Lung (tissue), 12 donors: ENCODE results near the gene SLC35D1. TPM values are rescaled to one million over a fixed set of nuclear protein-coding genes. Genes with fewer than 3 reads are reported as not detected.

Source experiments
- ATAC-seq: fragments of 200-7000 bp; cut with Tn5 transposase; one replicate; pipeline ENCODE4 v1.9.1; 2020; ENCODE audit warnings: moderate number of reproducible peaks; ENCODE audit not compliant: insufficient read depth, low FRiP score
- DNase-seq, 3 donors: peaks; one replicate each; pipeline ENCODE4 v3.0.0-alpha.2; 2013 to 2017
- H3K27ac ChIP-seq, 2 donors: one replicate each; pipeline ENCODE4 v1.5.1; 2013; ENCODE audit warnings: mild to moderate bottlenecking in 2 of 2, moderate library complexity in 2 of 2, control low read depth in 1 of 2, inconsistent platforms in 1 of 2, low read depth in 1 of 2, low read length in 1 of 2
- H3K27me3 ChIP-seq, 3 donors: one replicate each; pipeline ENCODE4 v1.5.1; 2013; ENCODE audit warnings: low read length in 2 of 3; ENCODE audit not compliant: control insufficient read depth in 3 of 3, insufficient read depth in 3 of 3
- H3K36me3 ChIP-seq, 4 donors: one replicate each; pipeline ENCODE4 v1.5.1; 2013; ENCODE audit warnings: low read length in 4 of 4, mild to moderate bottlenecking in 1 of 4, moderate library complexity in 1 of 4; ENCODE audit not compliant: control insufficient read depth in 4 of 4, insufficient read depth in 4 of 4
- H3K4me1 ChIP-seq, 5 donors: one replicate each; pipeline ENCODE4 v1.5.1; 2013; ENCODE audit warnings: low read length in 5 of 5, mild to moderate bottlenecking in 2 of 5, moderate library complexity in 1 of 5; ENCODE audit not compliant: control insufficient read depth in 5 of 5, insufficient read depth in 5 of 5
- H3K4me3 ChIP-seq: one replicate; pipeline ENCODE4 v1.5.1; 2013; ENCODE audit warnings: mild to moderate bottlenecking, control low read depth, moderate library complexity
- H3K9ac ChIP-seq, 2 donors: one replicate each; pipeline ENCODE4 v1.5.1; 2013; ENCODE audit warnings: low read length in 2 of 2, control low read depth in 1 of 2; ENCODE audit not compliant: insufficient read depth in 1 of 2
- H3K9me3 ChIP-seq, 4 donors: one replicate each; pipeline ENCODE4 v1.5.1; 2013; ENCODE audit warnings: low read length in 3 of 4, mild to moderate bottlenecking in 1 of 4, moderate library complexity in 1 of 4; ENCODE audit not compliant: control insufficient read depth in 4 of 4, insufficient read depth in 3 of 4
- WGBS, 2 donors: extraction: QIAGEN DNeasy Blood & Tissue Kit; methylation state at CpG; one replicate each; pipeline ENCODE4 v1.1.7; 2013; 5-methylcytosine and 5-hydroxymethylcytosine counted together
- polyA plus RNA-seq, 2 donors: library from polyadenylated mRNA; stranded (reverse); fragments of 200-250 nt; gene quantifications; one replicate each; pipeline ENCODE4 v1.2.1, GENCODE V29; 2013
- total RNA-seq, 2 donors: library from RNA; depleted of rRNA in 1 of 2; stranded (reverse); fragments of >200 nt in 1 of 2; gene quantifications; one replicate each; pipeline ENCODE4 v1.2.1, GENCODE V29; 2014 to 2021
- TF ChIP-seq, protein P1 (sequence below): IDR thresholded peaks from 2 replicates; pipeline ENCODE4 v1.5.1; 2012; ENCODE audit warnings: mild to moderate bottlenecking; ENCODE audit errors: control extremely low read depth, extremely low read depth
- donor health status: control.
- donor health status: control.
- donor health status: Bipolar disorder and iron deficiency.
- donor health status: healthy.
- donor health status: DM: yes; HTN: yes; CAD: no.

The SLC35D1 gene
- total and polyA plus RNA-seq, 4 donors, result 1.5 to 13.2 (median 5.7) TPM

GRCh38 chr1:66984491-66984890, 69.5 kb downstream of the SLC35D1 start:
- ATAC-seq (no peak), DNase-seq (no peak)
- TF ChIP-seq, protein P1, sequence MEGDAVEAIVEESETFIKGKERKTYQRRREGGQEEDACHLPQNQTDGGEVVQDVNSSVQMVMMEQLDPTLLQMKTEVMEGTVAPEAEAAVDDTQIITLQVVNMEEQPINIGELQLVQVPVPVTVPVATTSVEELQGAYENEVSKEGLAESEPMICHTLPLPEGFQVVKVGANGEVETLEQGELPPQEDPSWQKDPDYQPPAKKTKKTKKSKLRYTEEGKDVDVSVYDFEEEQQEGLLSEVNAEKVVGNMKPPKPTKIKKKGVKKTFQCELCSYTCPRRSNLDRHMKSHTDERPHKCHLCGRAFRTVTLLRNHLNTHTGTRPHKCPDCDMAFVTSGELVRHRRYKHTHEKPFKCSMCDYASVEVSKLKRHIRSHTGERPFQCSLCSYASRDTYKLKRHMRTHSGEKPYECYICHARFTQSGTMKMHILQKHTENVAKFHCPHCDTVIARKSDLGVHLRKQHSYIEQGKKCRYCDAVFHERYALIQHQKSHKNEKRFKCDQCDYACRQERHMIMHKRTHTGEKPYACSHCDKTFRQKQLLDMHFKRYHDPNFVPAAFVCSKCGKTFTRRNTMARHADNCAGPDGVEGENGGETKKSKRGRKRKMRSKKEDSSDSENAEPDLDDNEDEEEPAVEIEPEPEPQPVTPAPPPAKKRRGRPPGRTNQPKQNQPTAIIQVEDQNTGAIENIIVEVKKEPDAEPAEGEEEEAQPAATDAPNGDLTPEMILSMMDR, result no peak
- no peak overlapping the region for H3K27ac ChIP-seq
- no peak overlapping the region for H3K9ac ChIP-seq
- H3K4me3 ChIP-seq, result no peak overlapping the region
- H3K36me3 ChIP-seq, result peaks cover 4 to 28% (median 19%) of the 10 kb centered on the region in 4 donors
- no peaks in the 10 kb centered on the region for H3K9me3 ChIP-seq
- WGBS, 2 donors, result 75 to 100% methylated on average over 1 of the region's 1 CpG
- no peaks in the 10 kb centered on the region for H3K27me3 ChIP-seq
- H3K4me1 ChIP-seq, result peaks cover 0 to 5% (median 0%) of the 10 kb centered on the region in 5 donors

DNA sequence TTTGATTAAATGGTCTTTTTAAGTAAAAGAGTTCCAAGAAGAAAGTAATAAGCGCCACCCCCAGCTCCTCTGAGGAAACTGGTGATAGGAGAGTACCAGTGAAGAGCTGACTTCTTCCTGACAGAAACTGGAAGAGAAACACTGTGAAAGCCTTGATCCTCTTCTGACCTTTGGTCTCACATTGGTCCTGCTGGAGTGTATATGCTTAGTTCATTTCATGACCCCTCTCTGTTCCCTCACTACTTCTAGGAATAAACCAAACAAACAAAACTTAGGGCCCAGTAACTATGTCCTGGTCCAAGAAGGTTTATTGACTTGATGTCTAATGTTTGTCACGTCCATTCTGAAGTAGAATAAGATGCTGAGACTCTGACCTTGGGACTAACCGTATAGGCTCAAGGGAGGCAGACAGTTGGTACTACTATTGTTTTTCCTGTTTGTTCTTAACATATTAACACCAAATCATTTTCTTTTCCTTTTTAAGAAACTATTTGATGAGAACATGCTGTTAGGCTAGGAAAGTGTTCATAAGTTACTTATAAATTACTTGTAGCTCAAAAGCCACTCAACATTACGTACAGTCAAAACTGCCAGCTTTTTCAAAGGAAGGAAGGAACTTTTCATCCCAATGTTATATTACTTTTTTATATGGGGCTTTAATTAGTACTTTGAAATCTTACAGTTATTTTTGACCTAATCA, 71.2 kb downstream of the SLC35D1 start:
- 76 to 85% methylated on average over 4 of the region's 4 CpGs for WGBS, 2 donors
- Histone ChIP-seq H3K9me3 (no peaks in the 10 kb centered on the region), H3K9ac (no peak overlapping the region), H3K36me3 (peaks cover 4 to 26% (median 18%) of the 10 kb centered on the region in 4 donors), H3K27ac (peak overlapping the region in 1 of 2 donors; percentile 7), H3K4me1 (peaks cover 0 to 5% (median 0%) of the 10 kb centered on the region in 5 donors), H3K4me3 (no peak overlapping the region), H3K27me3 (no peaks in the 10 kb centered on the region)
- DNase-seq, result peak in 2 of 3 donors; percentile 22 to 61
- TF ChIP-seq, protein P1, result no peak
- ATAC-seq, result no peak

GRCh38 chr1:66981679-66982078, 72.3 kb downstream of the SLC35D1 start:
- H3K36me3 ChIP-seq, result peaks cover 6 to 28% (median 20%) of the 10 kb centered on the region in 4 donors
- no peak overlapping the region for H3K4me3 ChIP-seq
- peaks cover 0 to 5% (median 0%) of the 10 kb centered on the region in 5 donors for H3K4me1 ChIP-seq
- peak overlapping the region in 1 of 2 donors; percentile 36 for H3K9ac ChIP-seq
- 31 to 40% methylated on average over 4 of the region's 4 CpGs for WGBS, 2 donors
- DNase-seq (peak in 2 of 3 donors; percentile 34 to 50), ATAC-seq (peak; percentile 53)
- no peak overlapping the region for H3K27ac ChIP-seq
- H3K27me3 ChIP-seq, result no peaks in the 10 kb centered on the region
- no peaks in the 10 kb centered on the region for H3K9me3 ChIP-seq
- TF ChIP-seq, protein P1, result no peak
